ENCODE data around the gene SMDT1.

The SMDT1 gene

GRCh38 chr22:42079319-42080251 is at the start of gene SMDT1:
Gene SMDT1 (plus strand): TSS chr22:42079700. CDS start chr22:42079769, 69 bp downstream.
- DNase-seq, result peak; percentile 98

DNA sequence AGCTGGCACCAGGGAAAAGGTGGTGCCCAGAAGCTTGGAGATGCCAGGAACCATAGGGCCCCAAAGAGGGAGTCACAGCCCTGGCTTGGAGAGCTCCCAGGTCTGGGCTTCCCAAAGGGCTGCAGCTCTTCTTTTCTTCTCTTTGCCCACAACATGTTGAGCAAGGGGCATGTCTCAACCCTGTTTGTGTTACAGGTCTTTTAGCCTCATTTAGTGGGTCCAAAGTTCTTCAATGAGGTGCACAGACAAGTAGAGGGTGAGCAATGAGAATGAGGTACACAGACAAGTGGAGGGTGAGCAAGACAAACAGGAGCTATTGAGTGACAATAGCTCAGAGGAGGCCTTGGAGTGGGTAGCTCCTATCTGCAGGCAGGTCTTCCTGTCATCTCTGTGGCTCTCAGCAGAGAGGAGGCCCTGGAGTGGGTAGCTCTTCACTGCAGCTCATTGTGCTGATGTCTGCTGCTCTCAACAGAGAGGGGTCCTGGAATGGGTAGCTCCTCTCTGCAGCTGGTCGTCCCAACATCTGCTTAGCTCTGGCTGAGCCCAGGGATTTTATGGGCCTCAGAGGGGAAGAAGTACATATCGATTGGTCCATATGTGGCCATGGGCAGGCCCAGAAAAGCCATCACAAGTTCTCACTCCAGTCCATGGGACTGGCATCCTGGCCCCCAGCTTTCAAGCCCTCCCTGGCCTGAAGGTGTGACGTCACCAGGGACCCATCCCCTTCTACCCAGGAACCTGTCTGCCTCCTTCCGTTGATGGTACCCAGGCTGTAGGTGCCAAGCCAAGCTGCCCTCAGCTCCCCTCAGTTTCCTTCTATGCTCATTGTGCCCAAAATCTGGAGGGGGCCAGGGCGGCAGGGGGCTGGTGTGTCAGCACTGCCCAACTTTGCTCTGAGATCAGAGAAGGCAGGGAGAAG is 46.0 kb upstream of the SMDT1 start:
- DNase-seq, result no peak

DNA sequence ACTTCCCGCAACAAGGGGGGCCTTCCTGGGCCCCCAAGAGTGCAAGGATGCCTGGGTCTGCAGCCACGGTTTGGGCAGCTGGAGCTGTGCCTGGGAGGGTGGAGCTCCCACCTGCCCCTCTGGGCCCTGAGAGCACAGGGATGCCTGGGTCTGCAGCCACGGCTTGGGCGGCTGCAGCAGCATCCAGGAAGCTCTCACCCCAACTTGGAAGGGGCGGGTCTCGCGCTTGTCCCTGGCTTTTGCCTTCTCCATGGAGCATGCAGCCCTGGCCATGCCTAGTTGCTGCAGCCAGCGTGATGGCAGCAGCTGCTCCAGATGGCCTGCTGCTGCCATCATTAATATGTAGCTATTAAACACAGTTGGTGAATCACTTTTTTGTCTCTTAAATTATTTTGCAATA is 44.2 kb upstream of the SMDT1 start:
- DNase-seq, result no peak

- DNase-seq, result no peak
These were observed 40.2 kb upstream of the SMDT1 start for GRCh38 chr22:42039271-42039670.

- no peak for DNase-seq
These were observed 37.7 kb upstream of the SMDT1 start for GRCh38 chr22:42041784-42042183.

DNA sequence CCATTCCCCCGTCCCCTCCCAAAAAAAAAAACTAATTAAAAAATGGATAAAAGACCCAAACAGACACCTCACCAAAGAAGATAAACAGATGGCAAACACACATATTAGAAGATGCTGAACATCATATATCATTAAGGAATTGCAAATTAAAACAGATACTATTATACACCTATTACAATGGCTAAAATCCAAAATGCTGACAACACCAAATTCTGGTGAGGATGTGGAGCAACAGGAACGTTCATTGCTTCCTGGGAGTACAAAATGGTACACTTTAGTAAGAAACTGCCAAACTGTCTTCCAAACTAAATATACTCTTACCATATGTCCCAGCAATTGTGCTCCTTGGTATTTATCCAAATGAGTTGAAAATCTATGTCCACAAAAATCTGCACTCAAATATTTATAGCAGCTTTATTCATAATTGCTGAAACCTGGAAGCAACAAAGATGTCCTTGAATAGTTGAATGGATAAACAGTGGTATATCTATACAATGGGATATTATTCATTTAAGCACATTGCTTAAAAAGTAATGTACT is 28.8 kb upstream of the SMDT1 start:
- no peak for DNase-seq

- DNase-seq, result no peak
These were observed 26.7 kb upstream of the SMDT1 start for GRCh38 chr22:42052765-42053164.

GRCh38 chr22:42056757-42057511 is 22.6 kb upstream of the SMDT1 start:
- DNase-seq, result no peak

- DNase-seq, result no peak
These were observed 19.0 kb upstream of the SMDT1 start for GRCh38 chr22:42060489-42060888.

- no peak for DNase-seq
These were observed 18.5 kb upstream of the SMDT1 start for GRCh38 chr22:42061041-42061440.

- DNase-seq, result no peak
These were observed 16.9 kb upstream of the SMDT1 start for GRCh38 chr22:42062506-42063170.

DNA sequence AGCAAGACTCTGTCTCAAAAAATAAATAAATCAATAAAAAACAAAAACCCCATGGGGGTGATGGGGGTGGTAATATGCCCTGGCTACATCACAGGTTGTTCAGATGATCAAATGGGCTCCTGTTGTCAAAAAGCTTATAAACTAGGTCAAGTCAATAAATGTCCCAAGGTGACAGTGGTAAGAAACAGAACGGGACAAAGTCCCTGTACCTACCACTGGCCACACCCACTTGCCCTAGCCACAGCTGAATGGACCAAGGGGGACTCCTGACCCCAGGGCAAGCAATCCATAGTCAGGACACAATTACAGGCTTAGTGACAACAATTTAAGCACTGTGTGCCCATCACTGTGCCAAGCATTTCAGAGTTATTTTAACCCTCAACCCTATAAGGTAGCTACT is 14.9 kb upstream of the SMDT1 start:
- DNase-seq, result no peak

GRCh38 chr22:42065438-42066125 is 13.9 kb upstream of the SMDT1 start:
- no peak for DNase-seq

- DNase-seq, result no peak
These were observed 13.3 kb upstream of the SMDT1 start for GRCh38 chr22:42066126-42066761.

DNA sequence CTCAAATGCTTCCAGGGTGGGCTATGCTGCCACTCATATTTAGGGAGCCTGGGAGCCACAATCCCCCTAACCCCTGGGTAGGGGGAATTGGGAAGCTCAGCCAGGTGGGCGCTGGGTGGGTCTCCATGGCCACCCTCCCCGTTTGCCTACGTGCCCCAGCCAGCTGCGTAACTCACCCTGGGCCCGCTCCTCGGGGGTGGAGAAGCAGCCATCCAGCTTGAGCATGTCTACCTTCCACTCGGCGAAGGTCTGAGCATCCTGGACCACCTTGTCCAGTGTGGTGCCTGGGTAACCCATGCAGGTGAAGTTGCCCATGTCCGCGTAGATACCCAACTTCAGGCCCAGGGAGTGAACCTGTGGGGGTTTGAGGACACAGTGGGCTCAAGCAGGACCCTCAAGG is 12.6 kb upstream of the SMDT1 start:
- no peak for DNase-seq

DNA sequence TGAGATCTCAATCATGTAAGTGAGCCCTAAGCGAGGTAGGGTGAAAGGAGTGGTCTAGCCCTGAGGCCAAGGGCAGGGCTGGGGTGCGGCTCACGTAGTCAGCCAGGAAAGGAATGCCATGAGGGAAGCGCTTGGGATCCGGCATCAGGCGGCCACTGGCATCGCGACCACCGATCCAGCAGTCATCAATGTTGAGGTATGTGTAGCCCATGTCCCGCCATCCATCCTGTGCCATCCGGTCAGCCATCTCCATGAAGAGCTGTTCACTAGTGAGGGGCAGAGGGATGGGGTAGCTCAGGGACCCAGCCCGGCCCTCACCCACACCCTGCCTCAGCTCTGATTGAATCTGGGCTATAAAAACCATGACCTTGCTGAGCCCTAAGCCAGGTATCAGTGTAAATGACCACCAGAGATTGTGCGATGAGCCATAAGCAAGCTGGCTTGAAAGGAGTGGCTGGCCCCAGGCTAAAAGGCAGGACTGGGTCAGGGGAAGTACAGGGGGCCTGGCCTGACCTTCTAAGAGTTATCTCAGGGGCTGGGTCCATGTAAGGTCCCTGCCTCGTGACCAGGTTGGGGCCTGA is 11.7 kb upstream of the SMDT1 start:
- no peak for DNase-seq

- DNase-seq, result no peak
These were observed 11.2 kb upstream of the SMDT1 start for GRCh38 chr22:42068291-42068690.

- DNase-seq, result no peak
These were observed 9.5 kb upstream of the SMDT1 start for GRCh38 chr22:42069801-42070516.

- DNase-seq, result peak; percentile 89
These were observed 8.7 kb upstream of the SMDT1 start, which contains the start of gene NAGA for GRCh38 chr22:42070517-42071422. Gene NAGA (minus strand): TSS chr22:42070812. CDS start chr22:42070297, 515 bp downstream.
